ENCODE measurements around the gene SH3BGR.

GRCh38 chr21:39531840-39532239 is 80.1 kb downstream of the SH3BGR start:
- no peak for TF ChIP-seq POLR2A (IDR thresholded peaks at IDR 0.05; ENCODE audit: low read depth, low read length)
- no peak for TF ChIP-seq POLR2AphosphoS5 (IDR thresholded peaks at IDR 0.05; ENCODE audit: low read depth, low read length)
- no peak for TF ChIP-seq TAF1 (IDR thresholded peaks at IDR 0.05; ENCODE audit: low read depth, low read length)
- no peak for TF ChIP-seq PAX5 (IDR thresholded peaks at IDR 0.05; ENCODE audit: insufficient read depth, low read length, severe bottlenecking)
- TF ChIP-seq SPI1 (IDR thresholded peaks at IDR 0.05; ENCODE audit: low read depth, low read length) = no peak
- TF ChIP-seq POU2F2 (IDR thresholded peaks at IDR 0.05; ENCODE audit: low read depth, low read length) = no peak
